ENCODE results near the gene HTRA1.

The HTRA1 gene

GRCh38 chr10:122497241-122497640 is 35.9 kb downstream of the HTRA1 start:
- no peak for DNase-seq

GRCh38 chr10:122498521-122498920 is 37.2 kb downstream of the HTRA1 start:
- DNase-seq = no peak

GRCh38 chr10:122499012-122499411 is 37.7 kb downstream of the HTRA1 start:
- no peak for DNase-seq

GRCh38 chr10:122499491-122499941 is 38.2 kb downstream of the HTRA1 start:
- DNase-seq = no peak

GRCh38 chr10:122500194-122500593 is 38.8 kb downstream of the HTRA1 start:
- no peak for DNase-seq

GRCh38 chr10:122500726-122501125 is 39.4 kb downstream of the HTRA1 start:
- no peak for DNase-seq

- no peak for DNase-seq
Observed at GRCh38 chr10:122503012-122503411, 41.7 kb downstream of the HTRA1 start.

- no peak for DNase-seq
Observed at GRCh38 chr10:122503886-122504609, 42.7 kb downstream of the HTRA1 start.

- no peak for DNase-seq
Observed at GRCh38 chr10:122504610-122504950, 43.2 kb downstream of the HTRA1 start.

GRCh38 chr10:122505011-122505410 is 43.7 kb downstream of the HTRA1 start:
- DNase-seq = no peak

GRCh38 chr10:122505885-122506645 is 44.7 kb downstream of the HTRA1 start:
- no peak for DNase-seq

- DNase-seq = no peak
Observed at GRCh38 chr10:122507616-122508015, 46.3 kb downstream of the HTRA1 start.

- DNase-seq = no peak
Observed at GRCh38 chr10:122508021-122508420, 46.7 kb downstream of the HTRA1 start.

GRCh38 chr10:122509323-122509722 is 48.0 kb downstream of the HTRA1 start:
- DNase-seq = no peak

- no peak for DNase-seq
Observed at GRCh38 chr10:122510326-122510725, 49.0 kb downstream of the HTRA1 start.

- no peak for DNase-seq
Observed at GRCh38 chr10:122510736-122511135, 49.4 kb downstream of the HTRA1 start.

GRCh38 chr10:122513053-122513452 is 51.7 kb downstream of the HTRA1 start:
- no peak for DNase-seq

- DNase-seq = no peak
Observed at GRCh38 chr10:122514045-122514840, 52.9 kb downstream of the HTRA1 start.

- no peak for DNase-seq
Observed at GRCh38 chr10:122515022-122515424, 53.7 kb downstream of the HTRA1 start.

GRCh38 chr10:122515588-122516231 is 54.4 kb downstream of the HTRA1 start:
- peak; percentile 29 for DNase-seq

GRCh38 chr10:122516734-122517133 is 55.4 kb downstream of the HTRA1 start:
- no peak for DNase-seq

- DNase-seq = no peak
Observed at GRCh38 chr10:122519144-122519543, 57.8 kb downstream of the HTRA1 start.

GRCh38 chr10:122519873-122520272 is 58.5 kb downstream of the HTRA1 start:
- DNase-seq = no peak
